ENCODE results near the gene RHD.
"Not testable (repeated sequence)": the region's sequence is repeated elsewhere in the genome, so short reads cannot be mapped to it uniquely, and the experiment has no call there.

Gene RHD

DNA sequence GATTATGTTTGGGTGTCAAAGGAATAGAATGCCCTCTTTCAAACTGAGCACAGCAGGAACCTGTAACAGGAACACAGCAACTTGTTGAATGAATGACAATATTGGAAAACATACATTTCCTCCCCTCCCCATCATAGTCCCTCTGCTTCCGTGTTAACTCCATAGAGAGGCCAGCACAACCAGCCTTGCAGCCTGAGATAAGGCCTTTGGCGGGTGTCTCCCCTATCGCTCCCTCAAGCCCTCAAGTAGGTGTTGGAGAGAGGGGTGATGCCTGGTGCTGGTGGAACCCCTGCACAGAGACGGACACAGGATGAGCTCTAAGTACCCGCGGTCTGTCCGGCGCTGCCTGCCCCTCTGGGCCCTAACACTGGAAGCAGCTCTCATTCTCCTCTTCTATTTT is at the start of gene RHD:
TSS of gene RHD (plus strand) at position 272 of the 400 bp plus-strand sequence. CDS start at position 311, 39 bp downstream.
- not testable (repeated sequence) for H3K4me3 ChIP-seq (ENCODE audit: low read depth, low read length); DNase-seq (ENCODE audit: low read depth)

DNA sequence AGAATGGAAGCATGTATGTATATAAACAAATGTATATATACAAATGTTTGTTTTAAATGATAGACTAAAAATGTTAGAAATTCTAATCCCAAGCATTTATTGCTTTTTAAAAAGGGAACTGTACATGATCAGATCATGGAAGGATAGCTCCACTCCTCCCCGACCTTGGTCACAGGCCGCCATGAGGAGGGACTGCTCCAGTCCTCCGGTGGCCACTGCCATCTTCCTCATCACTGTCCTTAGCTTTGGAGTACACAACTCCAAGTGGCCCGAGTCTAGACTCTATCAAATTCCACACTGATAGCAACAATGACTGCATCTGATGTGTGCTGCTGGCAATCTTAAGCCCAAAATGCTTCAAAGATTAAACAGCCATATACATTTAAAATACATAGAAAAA is 49.7 kb upstream of the RHD start:
- no peak for DNase-seq (ENCODE audit: low read depth)
- H3K4me3 ChIP-seq (ENCODE audit: low read depth, low read length) = no peak overlapping the region

DNA sequence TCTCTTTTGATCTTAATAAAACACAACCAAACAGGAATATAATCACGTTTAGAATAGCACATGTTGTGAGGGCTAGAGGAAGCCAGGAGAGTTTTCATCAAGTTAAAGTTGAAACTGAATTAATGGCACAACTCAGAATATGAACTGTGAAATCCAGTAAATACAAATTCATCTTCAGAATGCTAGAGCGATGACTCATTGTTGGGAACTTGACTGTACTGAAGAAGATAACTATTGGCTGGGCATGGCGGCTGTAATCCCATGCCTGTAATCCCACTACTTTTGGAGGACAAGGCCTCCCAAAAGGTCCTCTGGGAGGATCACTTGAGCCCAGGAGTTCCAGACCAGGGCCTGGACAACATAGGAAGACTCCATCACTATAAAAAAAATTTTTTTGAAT is 48.8 kb upstream of the RHD start:
- DNase-seq (ENCODE audit: low read depth) = no peak
- no peak overlapping the region for H3K4me3 ChIP-seq (ENCODE audit: low read depth, low read length)

DNA sequence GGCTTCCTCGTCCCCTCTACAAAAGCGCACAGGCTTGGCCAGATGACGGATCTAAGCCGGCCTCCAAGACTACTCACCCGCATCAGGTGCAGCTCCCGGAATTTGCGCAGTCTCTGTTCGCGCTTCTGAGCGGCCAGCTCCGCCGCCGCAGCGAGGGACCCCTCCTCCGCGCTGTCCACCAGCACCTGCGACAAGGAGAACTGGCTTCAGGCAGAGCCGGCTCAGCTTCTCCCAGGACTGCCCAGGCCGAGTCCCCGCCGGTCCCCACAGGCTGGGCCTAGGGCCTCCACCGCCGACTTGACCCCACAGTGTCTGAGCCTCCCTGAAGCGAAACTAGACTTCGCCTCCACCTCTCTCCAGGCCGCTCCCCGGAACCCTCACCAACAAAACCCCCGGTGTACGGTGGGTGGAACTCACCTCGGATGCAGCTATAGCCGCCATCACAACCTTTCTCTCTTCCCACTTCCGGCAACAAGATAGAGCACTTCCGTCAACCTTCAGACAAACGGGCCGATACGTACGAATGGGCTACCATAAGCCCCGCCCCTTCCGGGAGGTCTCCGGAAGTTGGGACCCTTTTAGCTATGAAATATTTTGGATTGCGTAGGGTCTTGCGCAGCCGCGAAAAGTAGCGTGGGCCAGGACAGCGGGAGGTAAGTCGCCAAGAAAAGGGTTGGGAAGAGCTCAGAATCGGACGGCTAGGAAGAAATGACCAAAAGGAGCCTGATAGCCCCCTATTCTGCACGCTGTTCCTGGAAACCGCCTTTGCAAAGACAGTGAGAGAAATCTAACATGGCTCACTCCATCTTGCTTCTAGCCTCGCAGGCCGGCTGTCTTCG is 40.1 kb upstream of the RHD start, which contains the start of gene SYF2:
TSS of gene SYF2 (minus strand) at position 476 of the 839 bp plus-strand sequence. CDS start at position 441, 35 bp downstream.
- H3K4me3 ChIP-seq (ENCODE audit: low read depth, low read length) = peak within 1 kb of the TSS; percentile 88
- DNase-seq (ENCODE audit: low read depth) = peak; percentile 79

DNA sequence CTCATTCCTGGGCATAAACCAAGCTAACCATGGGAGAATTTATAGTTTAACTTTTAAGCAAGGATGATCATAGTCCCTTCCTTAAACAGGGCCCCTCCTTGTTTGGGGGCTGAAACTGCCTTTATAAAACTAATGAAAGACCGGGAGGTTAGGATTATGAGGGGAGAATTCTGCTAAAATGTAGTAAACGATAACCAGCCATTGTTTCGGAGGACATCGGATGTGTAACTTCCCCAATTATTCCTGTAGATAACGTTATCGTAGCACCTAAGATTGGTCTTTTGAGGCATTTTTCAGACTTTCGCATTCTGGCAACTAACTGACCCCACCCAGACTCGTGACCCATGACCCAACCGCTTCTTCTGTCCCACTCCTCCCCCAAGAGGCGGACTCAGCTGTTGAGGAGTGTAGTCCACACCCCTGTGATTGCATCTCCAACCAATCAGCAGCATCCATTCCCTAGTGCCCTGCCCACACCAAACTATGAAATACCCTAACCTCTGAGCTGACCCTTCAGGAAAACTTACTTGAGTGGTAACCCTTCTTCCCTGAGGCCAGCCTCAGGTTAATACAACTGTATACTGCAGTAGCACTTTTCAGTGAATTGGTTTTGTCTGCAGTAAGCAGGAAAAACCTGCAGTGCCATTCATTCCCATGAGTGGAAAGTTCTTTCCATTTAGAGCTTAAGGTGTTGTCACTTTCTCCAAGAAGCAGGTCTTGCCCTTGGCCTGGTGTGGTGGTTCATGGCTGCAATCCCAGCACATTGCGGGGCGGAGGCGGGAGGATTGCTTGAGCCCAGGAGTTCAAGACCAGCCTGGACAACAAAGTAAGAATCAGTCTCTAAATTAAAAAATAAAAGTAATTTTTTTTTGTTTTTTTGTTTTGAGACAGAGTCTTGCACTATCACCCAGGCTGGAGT is 39.2 kb upstream of the RHD start:
- peak overlapping the region; percentile 88 for H3K4me3 ChIP-seq (ENCODE audit: low read depth, low read length)
- DNase-seq (ENCODE audit: low read depth) = peak; percentile 41

DNA sequence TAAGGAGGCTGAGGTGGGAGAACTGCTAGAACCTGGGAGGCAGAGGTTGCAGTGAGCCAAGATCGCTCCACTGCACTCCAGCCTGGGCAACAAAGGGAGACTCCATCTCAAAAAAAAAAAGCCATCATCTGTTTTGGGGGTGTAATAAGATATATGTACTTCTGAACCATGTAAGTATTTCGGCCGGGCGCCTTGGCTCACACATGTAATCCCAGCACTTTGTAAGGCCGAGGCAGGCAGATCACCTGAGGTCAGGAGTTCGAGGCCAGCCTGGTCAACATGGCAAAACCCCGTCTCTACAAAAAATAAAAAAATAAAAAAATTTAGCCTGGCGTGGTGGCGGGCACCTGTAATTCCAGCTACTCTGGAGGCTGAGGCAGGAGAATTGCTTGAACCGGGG is 36.9 kb upstream of the RHD start:
- DNase-seq (ENCODE audit: low read depth) = not testable (repeated sequence)

DNA sequence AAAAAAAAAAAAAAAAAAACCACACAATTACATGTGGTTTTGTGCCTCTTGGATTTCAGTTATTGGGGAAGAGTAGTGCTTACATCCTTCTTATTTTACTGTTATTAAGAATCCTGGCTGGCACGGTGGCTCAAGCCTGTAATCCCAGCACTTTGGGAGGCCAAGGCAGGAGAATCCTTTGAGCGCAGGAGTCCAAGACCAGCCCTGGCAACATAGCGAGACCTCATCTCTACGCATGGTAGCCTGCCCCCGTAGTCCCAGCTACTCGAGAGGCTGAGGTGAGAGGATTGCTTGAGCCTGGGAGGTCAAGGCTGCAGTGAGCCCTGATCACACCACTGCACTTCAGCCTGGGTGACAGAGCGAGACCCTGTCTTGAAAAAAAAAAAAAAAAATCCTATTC is 36.0 kb upstream of the RHD start:
- not testable (repeated sequence) for H3K4me3 ChIP-seq (ENCODE audit: low read depth, low read length); DNase-seq (ENCODE audit: low read depth)

More for the DNA sequence above, 36.9 kb upstream of the RHD start:
- H3K4me3 ChIP-seq (ENCODE audit: low read depth, low read length) = not testable (repeated sequence)

DNA sequence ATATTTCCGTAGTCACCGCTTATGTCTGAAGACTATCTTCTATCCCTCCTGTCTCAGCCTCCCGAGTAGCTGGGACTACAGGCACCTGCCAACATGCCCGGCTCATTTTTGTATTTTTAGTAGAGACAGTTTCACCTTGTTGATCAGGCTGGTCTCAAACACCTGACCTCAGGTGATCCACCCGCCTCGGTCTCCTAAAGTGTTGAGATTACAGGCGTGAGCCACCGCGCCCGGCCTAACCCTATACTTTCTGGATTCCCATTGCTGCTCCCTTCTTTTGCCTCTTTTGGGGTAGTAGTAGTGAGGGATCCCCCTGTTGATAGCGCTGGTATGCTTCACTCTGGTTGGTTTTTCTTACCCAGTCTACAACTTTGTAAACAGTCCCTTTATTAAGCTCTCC is 34.3 kb upstream of the RHD start:
- DNase-seq (ENCODE audit: low read depth) = no peak
- no peak overlapping the region for H3K4me3 ChIP-seq (ENCODE audit: low read depth, low read length)

DNA sequence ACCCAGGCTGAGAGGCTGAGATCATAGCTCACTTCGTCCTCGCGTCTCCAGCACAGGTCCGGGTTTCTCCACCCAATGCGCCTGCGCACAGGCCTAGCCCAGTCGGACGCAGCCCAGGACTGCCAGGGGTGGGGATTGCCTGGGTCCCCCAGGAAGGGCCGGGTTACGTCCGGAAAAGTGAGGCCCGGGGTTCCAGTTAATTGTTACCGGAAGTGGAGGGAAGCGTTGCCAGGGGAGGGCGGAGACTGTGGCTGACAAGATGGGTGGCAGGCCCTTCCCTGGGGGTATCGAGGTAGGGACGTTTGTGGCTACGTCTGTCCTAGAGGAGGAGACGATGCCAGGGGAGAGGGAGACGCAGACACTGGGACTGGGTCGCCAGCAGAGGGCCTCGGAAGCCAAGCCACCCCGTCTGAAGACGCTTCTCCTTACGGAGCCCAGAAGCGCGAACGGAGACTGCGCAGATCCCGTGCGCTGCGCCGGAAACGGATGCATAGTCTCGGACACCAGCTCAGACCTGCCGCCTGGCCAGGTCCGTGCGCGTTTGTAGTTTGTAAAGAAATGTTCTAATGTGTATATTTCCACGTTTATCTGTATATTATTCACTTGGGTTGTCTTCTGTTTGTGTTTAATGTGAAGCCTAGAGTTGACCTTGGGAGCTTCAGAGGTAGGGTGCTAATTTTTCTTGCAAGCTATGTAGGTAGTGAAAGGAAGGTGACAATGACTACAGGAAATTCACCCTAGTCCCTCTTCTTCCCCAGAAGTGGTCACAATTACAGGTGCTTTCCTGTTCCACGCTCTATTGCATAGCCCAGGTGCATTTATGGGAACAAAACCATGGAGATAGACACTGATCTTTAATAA is 32.4 kb upstream of the RHD start:
- peak overlapping the region; percentile 47 for H3K4me3 ChIP-seq (ENCODE audit: low read depth, low read length)

DNA sequence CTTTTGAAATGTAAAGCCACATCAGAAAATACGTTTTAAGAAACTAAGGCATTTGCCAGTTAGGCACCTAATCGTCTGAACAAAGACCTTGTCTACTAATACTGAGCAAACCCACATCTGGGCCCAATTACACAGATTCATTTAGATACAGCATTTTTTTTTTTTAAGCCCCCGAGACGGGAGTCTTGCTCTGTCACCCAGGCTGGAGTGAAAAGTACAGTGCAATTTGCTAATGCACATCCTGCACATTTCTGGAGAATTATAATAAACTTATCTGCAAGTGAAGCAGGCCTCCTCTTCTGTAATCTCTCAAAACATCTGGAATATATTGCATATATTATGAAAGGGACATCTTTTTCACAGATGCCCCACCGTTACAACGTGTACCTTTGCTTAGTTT is 28.4 kb upstream of the RHD start:
- DNase-seq (ENCODE audit: low read depth) = no peak
- no peak overlapping the region for H3K4me3 ChIP-seq (ENCODE audit: low read depth, low read length)

More for the DNA sequence above, 32.4 kb upstream of the RHD start:
- DNase-seq (ENCODE audit: low read depth) = peak; percentile 62

DNA sequence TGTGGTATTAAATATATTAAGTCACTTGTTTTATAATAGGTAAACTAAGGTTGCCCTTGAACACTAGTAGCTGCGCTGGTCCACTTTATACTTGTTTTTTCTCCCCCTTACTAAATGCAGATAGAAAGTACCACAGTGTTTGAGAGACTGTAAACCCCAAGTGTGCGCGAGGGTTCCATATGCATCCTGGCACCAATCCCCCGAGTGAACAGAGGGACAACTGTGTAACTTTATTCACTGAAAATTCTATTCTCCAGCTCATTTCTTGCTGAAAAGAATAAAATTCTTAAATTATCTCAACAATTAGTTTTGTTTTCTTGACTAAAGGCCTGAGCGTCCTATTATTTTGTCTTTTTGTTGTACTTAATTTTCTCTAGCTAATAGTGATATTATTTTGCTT is 26.9 kb upstream of the RHD start:
- DNase-seq (ENCODE audit: low read depth) = no peak

DNA sequence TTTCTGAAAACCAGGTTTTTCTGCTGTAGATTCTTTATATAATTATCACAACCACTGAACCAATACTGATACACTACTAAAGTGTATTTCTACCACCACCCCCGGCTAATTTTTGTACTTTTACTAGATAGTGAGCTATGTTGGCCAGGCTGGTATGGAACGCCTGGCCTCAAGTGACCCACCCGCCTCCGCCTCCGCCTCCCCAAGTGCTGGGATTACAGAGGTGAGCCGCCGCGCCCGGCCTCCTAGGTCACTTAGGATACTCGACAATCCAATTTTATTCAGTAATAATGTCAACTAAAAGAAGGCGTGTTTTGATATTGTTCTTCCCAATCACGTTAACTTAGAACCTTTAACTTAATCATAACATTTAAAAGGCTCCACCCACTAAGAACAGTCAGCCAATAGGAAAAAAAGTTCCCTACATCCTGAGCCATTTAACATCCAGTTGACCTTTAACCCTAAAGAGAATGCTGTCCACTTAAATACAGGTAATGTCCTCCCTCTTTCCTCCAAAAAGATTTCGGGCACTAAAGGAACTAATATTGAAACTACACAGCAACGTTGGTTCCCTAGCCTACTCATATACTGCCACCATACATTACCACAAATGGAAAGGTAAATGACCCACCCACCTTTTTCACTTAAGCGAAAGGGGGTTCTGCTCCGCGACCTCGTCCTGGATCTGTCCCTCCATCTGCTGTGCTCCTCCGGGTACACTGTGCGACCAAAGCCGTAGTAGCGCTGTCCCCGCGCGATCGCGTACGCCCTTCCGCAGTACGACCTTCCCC is 26.3 kb upstream of the RHD start:
- no peak for DNase-seq (ENCODE audit: low read depth)
- H3K4me3 ChIP-seq (ENCODE audit: low read depth, low read length) = peak overlapping the region; percentile 85

More for the DNA sequence above, 26.9 kb upstream of the RHD start:
- peak overlapping the region; percentile 85 for H3K4me3 ChIP-seq (ENCODE audit: low read depth, low read length)

DNA sequence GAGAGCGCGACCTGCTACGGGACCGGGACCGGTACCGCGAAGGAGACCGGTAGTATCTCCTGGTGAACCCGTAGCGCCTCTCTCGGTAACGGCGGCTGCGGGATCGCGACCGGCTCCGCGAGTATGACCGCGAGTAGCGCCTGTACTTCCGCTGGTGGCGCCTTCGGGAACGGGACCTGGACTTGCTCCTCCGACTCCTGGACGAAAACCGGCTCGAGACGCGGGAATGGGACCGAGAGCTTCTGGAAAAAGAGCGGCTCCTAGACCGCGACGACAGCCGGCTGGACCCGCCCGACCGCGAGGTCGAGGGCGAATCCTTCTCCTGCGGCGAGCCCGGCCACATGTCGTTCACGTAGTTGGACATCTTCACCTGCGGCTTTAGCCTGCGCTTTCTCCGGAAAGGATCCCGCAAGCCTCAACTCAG is 25.7 kb upstream of the RHD start:
- peak overlapping the region; percentile 85 for H3K4me3 ChIP-seq (ENCODE audit: low read depth, low read length)
- no peak for DNase-seq (ENCODE audit: low read depth)

DNA sequence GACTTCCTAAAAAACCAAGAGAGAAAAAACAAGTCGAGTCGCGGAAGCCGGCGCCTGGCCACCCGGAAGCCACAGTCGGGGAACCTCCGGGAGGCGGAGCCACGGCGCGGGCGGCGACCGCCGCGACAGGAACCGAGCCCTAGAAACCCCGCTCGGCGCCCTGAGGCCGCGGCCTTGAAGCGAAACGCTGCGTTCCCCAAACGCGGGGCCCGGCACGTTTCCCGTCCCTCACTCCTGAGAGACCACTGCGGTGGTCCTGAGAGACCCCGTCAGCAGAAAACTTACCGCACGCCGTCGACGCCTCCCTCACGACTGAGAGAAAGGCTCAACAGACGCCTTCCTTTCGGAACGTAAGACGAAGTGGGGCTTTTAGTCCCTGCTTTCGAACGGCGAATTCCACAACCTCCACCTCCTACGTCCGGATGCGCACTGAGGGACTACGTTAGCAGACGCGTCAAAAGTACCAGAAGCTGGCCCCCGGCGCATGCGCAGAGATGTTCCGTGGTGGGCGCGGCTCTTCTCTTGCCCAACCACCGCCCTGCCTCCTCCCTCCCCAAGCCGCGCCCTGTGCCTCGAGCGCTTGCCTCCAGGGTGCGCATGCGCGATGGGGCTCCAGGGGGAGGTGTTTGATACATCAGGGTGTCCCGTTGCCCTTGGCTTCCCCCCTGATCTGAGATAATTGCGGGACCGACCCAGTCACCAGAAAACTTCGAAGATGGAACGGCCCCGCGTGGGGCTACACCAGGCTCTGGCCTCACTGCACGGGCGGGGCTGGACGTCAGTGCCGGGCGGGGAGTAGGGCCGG is 25.1 kb upstream of the RHD start, which contains the start of gene RSRP1:
TSS of gene RSRP1 (minus strand) at position 431 of the 805 bp plus-strand sequence. CDS start 491 bp downstream, outside the sequence.
- peak within 1 kb of the TSS; percentile 85 for H3K4me3 ChIP-seq (ENCODE audit: low read depth, low read length)
- peak; percentile 94 for DNase-seq (ENCODE audit: low read depth)

DNA sequence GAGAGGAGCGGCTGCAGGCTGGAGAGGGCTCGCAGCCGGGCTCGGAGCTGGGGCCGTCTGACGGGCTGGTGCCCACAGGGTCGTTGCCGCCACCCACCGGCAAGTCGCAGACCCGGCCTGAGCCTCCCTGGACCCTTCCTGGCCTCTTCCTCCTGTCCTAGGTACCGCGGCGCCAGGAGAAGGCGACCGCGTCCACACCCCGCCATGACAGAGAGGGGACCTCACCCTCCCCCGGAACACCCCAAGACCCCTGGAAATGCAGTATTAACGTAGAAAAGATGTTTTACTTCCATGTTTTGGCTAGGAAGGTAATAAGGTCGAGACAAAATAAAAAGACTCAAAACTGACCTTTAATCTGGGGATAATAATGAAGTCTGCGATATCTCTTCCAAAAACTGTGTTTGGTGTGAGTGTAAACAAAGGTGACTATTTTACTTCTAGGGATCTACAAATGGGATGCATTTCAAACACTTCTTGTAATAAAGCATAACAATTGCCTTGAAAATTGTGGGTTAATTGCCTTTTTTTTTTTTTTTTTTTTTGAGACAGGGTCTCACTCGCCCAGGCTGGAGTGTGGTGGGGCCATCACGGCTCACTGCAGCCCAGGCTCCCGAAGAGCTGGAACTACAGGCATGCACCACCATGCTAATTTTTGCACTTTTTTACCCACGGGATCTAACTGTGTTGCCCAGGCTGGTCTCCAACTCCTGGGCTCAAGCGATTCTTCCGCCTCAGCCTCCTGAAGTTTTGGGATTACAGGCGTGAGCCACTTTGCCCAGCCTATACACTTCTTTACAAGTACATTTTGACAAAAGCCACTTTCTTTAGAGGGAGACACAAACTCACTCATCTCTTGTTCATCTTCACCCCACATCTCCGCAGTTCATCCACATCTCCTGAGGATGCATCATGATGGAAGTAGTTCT is 24.2 kb upstream of the RHD start:
- H3K4me3 ChIP-seq (ENCODE audit: low read depth, low read length) = peak overlapping the region; percentile 85
- DNase-seq (ENCODE audit: low read depth) = no peak

DNA sequence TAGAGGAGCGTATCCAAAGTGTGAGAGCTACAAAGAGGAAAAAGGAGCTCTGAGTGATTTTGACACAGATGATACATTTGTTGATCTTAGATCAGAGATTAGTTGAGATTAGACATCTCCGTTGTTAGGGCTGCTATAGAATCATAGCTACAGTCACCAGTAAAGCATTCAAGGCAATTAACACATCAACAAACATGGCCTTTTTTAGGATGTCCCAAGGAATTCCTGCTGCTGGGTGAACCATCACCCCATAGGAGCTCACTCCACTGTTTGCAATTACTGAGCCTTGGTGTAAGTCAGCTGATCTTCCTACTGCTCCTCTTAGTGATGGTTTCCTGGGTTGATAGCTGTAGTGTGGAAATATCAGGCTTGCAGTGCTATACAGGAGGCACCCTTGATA is 18.4 kb upstream of the RHD start:
- no peak overlapping the region for H3K4me3 ChIP-seq (ENCODE audit: low read depth, low read length)
- no peak for DNase-seq (ENCODE audit: low read depth)

Data from skeletal muscle cell (primary cell).